Uterus (tissue), 4 donors: ENCODE results near the gene RAB6A. TPM values are rescaled to one million over a fixed set of nuclear protein-coding genes. Genes with fewer than 3 reads are reported as not detected.

Source experiments
- DNase-seq, 2 donors: peaks; one replicate each; pipeline ENCODE4 v3.0.0-alpha.2; 2019 to 2020
- H3K27ac ChIP-seq, 2 donors: fragments of 200-600 bp; sonication (generic); 1 replicate in 1 of 2; 2 replicates in 1 of 2; pipeline ENCODE4 v1.5.1; 2016 to 2018
- H3K27me3 ChIP-seq, 2 donors: fragments of 200-600 bp; sonication (generic); one replicate each; pipeline ENCODE4 v1.5.1; 2018 to 2019; ENCODE audit warnings: control low read depth in 1 of 2
- H3K36me3 ChIP-seq, 2 donors: fragments of 200-600 bp; sonication (generic); one replicate each; pipeline ENCODE4 v1.5.1; 2019; ENCODE audit warnings: control low read depth in 1 of 2
- H3K4me1 ChIP-seq, 2 donors: fragments of 200-600 bp; sonication (generic); one replicate each; pipeline ENCODE4 v1.5.1; 2018 to 2019; ENCODE audit warnings: control low read depth in 1 of 2
- H3K4me3 ChIP-seq, 2 donors: fragments of 200-600 bp; sonication (generic); 1 replicate in 1 of 2; 2 replicates in 1 of 2; pipeline ENCODE4 v1.5.1; 2018 to 2019; ENCODE audit warnings: mild to moderate bottlenecking in 1 of 2
- H3K9me3 ChIP-seq, 2 donors: fragments of 200-600 bp; sonication (generic); one replicate each; pipeline ENCODE4 v1.5.1; 2019; ENCODE audit warnings: control low read depth in 1 of 2
- CTCF ChIP-seq, 4 experiments: fragments of 200-600 bp in 2 of 4; fragments of 450-650 bp in 2 of 4; sonication (generic) in 2 of 4; IDR thresholded peaks; one replicate each; pipeline ENCODE4 v1.5.1; 2016 to 2019; ENCODE audit warnings: antibody characterized with exemption in 4 of 4, mild to moderate bottlenecking in 2 of 4, moderate library complexity in 1 of 4
- POLR2A ChIP-seq, 2 donors: fragments of 450-650 bp; IDR thresholded peaks; one replicate each; pipeline ENCODE4 v1.6.1; 2016; ENCODE audit warnings: antibody characterized with exemption in 2 of 2, mild to moderate bottlenecking in 1 of 2, moderate library complexity in 1 of 2
- intact Hi-C: fragments of 100-400 bp; cut with DNase I; formaldehyde crosslinking; loops from one replicate; pipeline ENCODE4 v1.15.1; 2023; ENCODE audit warnings: low total_unique reads
- total RNA-seq, 4 donors: library from RNA; depleted of rRNA in 3 of 4; stranded (reverse); fragments of >200 nt in 3 of 4; gene quantifications; one replicate each; pipeline versions ENCODE4 v1.1.0 to v1.2.4, GENCODE V29; 2014 to 2023
- donor health status: DM: yes; HTN: yes; CAD: no.

RAB6A gene
- total RNA-seq, 4 donors from 2014 or later = 75.9 to 129 (median 119) TPM

- no peaks in the 10 kb centered on the region for H3K36me3 ChIP-seq
- peak within 1 kb of the TSS in 1 of 2 donors; percentile 8 for H3K4me3 ChIP-seq
- peak in 1 of 2 donors; percentile 26 for DNase-seq
- no peaks in the 10 kb centered on the region for H3K27me3 ChIP-seq
- H3K27ac ChIP-seq = no peak within 1 kb of the TSS
- H3K9me3 ChIP-seq = no peaks in the 10 kb centered on the region
- H3K4me1 ChIP-seq = no peaks in the 10 kb centered on the region
- intact Hi-C loops = no loop called here
- TF ChIP-seq CTCF (IDR thresholded peaks at IDR 0.05) (no peak), POLR2A (IDR thresholded peaks at IDR 0.05) (no peak)
These were observed 114.8 kb downstream of the RAB6A start, which contains the start of gene PLEKHB1 for GRCh38 chr11:73645972-73646631. Gene PLEKHB1, plus strand, starts transcription at chr11:73646581. Its CDS starts 28 bp downstream, at chr11:73646609.

DNA sequence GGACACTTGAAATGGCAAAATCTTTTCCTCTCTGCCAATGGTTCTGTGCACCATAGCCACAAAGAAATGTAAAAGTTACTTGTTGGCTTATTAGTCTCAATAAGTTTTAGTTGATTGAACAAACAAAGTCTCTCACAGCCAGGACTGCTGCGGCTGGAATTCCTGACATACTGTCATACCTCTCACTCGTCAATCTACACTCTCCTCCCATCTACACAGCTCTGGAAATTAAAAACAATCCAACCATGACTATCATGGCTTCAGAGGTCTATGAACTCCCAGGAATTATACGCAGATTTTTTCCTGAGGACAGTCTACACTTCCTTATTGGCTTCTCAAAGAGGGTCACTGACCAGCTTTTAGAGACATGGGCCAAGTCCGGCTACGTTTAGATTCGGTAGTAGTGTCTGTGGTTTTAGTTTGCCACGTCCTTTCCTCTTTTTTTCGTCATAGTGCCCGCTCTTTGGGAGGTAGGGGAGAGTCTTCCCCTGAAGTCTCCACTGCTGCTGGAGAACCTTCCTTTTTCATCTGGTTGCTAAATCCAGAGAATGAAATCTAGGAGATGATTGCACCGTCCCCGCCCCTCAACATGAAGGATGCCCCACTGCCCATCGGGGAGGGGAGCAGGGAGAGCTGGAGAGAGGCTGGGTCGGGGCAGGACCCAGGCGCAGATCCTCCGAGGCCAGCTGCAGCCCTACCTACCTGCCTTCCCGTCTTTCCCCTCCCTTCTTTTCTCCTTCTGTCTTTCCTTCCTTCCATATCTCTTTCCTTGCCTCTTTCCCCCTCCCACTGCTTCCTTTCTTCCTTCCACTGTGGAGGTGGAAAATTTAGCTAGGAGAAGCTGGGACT, 115.5 kb downstream of the RAB6A start:
- no peaks in the 10 kb centered on the region for H3K9me3 ChIP-seq
- no peaks in the 10 kb centered on the region for H3K27me3 ChIP-seq
- intact Hi-C loops = no loop called here
- H3K36me3 ChIP-seq = no peaks in the 10 kb centered on the region
- TF ChIP-seq CTCF (IDR thresholded peaks at IDR 0.05) (no peak), POLR2A (IDR thresholded peaks at IDR 0.05) (no peak)
- no peak overlapping the region for H3K27ac ChIP-seq
- DNase-seq = no peak
- H3K4me3 ChIP-seq = no peak overlapping the region
- no peaks in the 10 kb centered on the region for H3K4me1 ChIP-seq

DNA sequence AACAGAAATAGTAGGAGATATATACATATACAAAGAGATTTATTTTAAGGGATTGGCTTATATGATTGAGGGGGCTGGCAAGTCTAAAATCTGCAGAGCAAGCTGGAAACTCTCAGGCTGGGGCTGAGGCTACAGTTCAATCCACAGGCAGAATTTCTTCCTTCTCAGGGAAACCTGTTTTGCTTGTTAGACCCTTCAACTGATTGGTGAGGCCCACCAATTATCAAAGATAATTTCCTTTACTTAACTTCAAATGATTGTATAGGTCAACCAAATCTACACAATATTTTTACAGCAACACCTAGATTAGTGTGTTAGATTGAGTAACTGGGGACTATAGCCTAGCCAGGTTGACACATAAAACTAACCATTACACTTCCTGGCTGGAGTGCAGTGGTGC, 119.2 kb downstream of the RAB6A start:
- Histone ChIP-seq H3K9me3 (no peaks in the 10 kb centered on the region), H3K4me1 (no peaks in the 10 kb centered on the region), H3K27me3 (no peaks in the 10 kb centered on the region), H3K4me3 (no peak overlapping the region), H3K36me3 (no peaks in the 10 kb centered on the region), H3K27ac (no peak overlapping the region)
- DNase-seq = no peak
- intact Hi-C loops = no loop called here
- TF ChIP-seq POLR2A (IDR thresholded peaks at IDR 0.05) (no peak), CTCF (IDR thresholded peaks at IDR 0.05) (no peak)

DNA sequence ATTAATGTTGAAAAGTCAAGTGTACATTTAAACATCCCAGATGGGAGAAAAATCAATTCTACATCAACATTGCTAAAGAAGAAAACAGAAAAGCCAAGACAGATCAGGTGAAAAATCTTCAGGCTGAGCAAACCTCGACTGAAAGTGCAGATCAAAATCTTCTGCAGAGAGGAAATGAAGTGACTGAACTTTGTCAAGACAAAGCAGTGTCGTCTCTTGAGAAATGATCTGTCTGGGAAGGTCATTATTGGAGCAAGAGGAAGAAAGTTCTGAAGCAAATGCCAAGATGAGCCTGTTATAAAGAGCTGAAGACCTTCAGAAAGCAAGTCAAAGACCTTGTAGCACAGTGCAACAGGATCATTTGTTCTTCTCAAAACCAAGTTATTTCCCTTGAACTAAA, 120.3 kb downstream of the RAB6A start:
- TF ChIP-seq CTCF (IDR thresholded peaks at IDR 0.05) = no peak
- no peak for TF ChIP-seq POLR2A (IDR thresholded peaks at IDR 0.05)
- Histone ChIP-seq H3K4me3 (no peak overlapping the region), H3K27me3 (no peaks in the 10 kb centered on the region), H3K27ac (no peak overlapping the region), H3K4me1 (no peaks in the 10 kb centered on the region), H3K9me3 (no peaks in the 10 kb centered on the region), H3K36me3 (no peaks in the 10 kb centered on the region)
- intact Hi-C loops = no loop called here
- DNase-seq = no peak

DNA sequence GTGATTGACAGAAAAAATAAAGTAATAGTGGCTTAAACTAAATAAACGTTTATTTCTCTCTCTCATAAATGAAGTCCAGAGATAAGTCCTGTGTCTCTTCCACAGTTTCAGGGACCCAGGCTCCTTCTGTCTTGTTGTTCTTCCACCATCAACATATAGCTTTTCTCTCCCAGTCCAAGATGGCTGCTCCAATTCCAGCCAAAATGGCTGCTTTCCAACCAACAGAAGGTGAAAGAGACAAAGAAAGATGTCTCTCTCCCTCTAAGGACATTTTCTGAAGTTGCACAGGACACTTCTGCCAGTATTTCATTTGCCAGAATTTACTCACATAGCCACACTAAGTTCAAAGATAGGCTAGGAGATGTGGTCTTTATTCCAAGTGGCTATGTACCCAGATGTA, 123.9 kb downstream of the RAB6A start:
- Histone ChIP-seq H3K9me3 (no peaks in the 10 kb centered on the region), H3K4me3 (no peak overlapping the region), H3K27me3 (no peaks in the 10 kb centered on the region), H3K4me1 (no peaks in the 10 kb centered on the region), H3K27ac (no peak overlapping the region), H3K36me3 (no peaks in the 10 kb centered on the region)
- intact Hi-C loops = no loop called here
- no peak for TF ChIP-seq POLR2A (IDR thresholded peaks at IDR 0.05)
- no peak for TF ChIP-seq CTCF (IDR thresholded peaks at IDR 0.05)
- no peak for DNase-seq
